ENCODE results near the gene PCDH9.

The PCDH9 gene

GRCh38 chr13:66967811-66968597, 262.1 kb downstream of the PCDH9 start:
- DNase-seq = no peak

DNA sequence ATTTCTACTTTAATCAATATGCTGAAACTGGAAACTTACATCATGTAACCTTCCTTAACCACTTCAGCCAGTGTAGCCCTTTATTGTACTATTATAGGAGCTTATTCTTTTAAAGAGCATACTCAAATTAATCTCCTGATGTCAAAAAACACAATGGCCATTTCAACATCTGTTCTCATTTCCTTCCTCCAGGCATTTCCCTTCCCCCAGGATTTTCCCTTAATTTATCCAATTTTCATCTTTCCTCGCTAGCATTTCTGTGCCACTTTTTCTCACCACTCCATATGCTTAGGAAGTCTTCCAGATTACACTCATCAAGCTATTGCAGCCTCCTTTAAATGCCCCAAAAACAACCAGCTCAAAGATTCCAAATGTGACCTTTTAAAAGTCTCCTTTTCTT, 265.0 kb downstream of the PCDH9 start:
- no peak for DNase-seq

DNA sequence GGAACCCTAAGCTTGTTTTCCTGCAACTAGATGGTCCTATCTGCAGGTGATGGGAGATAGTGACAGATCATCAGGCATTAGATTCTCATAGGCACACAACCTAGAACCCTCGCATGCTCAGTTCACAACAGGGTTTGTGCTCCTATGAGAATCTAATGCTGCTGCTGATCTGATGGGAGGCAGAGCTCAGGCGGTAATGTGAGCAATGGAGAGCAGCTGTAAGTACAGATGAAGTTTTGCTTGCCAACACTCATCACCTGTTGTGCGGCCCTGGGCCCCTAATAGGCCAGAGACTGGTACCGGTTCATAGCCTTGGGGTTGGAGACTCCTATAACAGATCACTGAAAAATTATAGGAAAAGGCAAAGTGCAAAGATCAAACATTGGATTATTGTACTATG, 267.2 kb downstream of the PCDH9 start:
- DNase-seq = no peak

DNA sequence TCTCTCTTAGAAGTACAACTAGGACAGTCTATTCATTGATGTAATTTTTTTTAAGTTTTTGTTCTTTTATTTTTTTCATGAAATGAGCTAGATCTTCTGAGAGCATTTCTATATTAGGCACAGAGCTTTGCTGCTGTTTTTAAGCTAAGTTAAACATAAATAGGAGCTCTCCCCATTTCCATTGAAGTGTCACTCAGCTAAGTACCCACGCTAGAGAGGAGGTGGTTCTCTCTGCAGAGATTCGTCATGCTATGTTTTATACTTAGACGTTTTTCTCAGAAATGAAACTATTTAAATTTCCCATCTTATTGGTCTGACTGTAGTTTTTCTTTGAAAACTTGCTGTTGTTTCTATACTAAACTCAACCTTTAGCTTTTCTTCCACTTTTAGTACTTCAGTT, 271.5 kb downstream of the PCDH9 start:
- no peak for DNase-seq

DNA sequence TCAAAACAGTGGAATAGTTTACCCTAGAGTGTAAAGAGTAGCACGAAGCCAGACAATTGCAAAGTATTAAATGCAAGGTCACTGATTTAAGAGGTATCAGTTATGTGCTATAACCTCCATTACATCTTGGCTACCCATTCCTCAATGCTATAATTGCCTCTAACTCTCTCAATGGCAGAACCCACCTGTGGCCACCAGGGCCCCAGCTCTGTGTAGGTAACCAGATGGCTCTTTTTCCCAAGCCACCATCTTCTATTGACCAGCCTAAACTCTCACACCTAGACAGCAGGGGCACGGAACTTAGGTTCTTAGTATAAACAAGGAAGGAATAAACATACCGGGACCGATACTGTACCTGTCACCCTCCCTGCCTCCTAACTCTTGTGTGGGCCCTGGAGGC, 277.6 kb downstream of the PCDH9 start:
- DNase-seq = no peak

GRCh38 chr13:66951426-66951825, 278.7 kb downstream of the PCDH9 start:
- DNase-seq = no peak

DNA sequence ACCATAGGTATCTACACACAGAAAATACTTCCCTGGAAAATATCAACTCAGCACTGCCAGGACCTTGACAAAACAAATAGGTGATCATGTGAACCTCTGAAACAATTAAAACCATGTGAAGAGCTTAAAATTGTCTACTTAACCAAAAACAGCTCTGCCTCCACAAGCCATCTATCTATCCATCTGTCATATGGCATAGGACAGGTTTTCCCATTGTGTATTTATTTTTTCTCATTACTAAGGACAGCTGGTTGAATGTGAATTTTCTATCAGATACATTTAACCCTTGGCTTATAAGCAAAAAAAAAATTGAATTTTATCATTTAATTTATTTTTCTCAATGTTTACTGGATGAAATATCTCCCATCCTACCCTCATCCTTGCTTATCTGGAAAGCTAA, 279.5 kb downstream of the PCDH9 start:
- no peak for DNase-seq

DNA sequence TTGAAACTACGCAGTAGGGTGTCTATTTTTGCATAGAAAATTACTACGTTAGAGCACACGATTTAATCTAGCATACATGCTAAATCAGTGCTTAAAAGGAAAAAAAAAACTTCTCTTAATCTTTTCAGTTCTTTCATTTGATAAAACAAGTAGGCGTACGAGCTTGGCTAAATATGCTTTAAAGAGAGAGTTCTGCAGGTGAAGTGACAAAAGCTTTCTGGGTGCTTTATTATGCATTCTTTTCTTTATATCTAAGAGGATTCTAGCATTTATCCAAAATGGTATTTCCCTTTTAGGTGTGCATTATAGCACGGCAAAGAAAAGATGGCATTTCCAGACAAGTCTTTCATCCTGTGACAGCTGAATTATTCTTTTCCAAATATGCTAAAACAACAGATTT, 281.2 kb downstream of the PCDH9 start:
- DNase-seq = no peak

GRCh38 chr13:66943530-66943929, 286.6 kb downstream of the PCDH9 start:
- no peak for DNase-seq

DNA sequence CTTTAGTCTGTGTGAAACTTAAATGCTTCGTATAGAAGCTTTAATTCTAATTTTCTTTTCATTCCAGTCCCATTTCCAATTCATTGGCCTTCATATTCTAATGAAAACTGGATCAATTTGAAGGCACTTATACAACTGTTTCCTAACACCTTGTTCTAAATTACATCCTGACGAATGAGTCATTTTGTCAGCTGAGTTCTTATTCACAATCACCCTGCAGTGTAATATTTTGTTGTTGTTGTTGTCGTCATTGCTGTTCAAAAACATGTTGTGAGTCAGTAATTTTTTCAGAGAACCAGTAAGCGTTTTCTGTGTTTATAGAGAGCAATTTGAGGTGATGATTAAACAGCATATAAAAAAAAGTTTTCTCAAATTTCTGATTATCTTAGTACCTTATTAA, 290.0 kb downstream of the PCDH9 start:
- DNase-seq = no peak

DNA sequence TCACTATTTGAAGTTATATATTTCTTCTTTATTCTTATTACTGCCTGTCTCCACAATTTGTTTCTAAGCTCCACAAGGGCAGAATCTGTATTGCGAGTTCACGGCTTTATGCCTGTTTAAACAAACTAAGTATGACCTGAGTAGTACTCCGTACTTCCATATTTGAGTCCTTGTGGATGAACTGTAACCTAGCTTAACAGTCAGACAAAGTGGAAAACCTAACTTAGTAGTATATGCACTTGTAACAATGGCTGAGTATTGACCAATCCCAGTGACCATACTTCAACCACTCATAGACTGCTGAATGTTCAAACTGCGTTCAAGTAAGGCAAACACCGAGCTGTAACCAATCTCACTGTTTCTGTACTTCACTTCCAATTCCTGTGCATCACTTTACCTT, 292.7 kb downstream of the PCDH9 start:
- DNase-seq = no peak

DNA sequence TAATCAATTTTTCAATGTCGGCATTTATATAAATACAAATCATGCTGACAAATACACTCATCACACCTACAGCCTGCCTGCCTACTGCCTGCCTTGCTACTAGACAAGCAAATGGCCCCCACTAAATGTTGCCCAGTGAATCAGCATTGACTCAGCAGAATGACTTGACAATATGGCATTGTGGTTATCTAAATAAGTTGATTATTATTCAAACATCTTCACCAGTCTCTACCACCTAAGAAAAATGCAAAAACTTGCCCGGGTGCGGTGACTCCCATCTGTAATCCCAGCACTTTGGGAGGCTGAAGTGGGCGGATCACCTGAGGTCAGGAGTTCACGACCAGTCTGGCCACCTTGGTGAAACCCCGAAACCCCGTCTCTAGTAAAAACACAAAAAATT, 296.1 kb downstream of the PCDH9 start:
- no peak for DNase-seq

GRCh38 chr13:66933527-66933926, 296.6 kb downstream of the PCDH9 start:
- no peak for DNase-seq

DNA sequence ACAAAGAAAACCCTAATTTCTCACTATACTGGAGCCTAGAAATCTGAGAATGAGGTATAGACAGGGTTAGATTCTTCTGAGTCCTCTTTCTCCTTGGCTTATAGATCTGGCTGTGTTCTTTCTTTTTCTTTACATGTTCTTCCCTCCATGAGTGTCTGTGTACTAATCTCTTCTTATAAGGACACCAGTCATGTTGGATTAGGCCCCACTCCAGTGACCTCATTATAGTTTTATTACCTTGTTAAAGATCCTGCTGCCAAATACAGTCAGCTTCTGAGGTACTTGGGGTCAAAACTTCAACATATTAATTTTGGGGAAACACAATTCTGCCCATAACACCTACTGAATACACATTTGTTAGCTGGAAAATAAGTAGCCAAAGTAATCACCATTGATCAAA, 302.6 kb downstream of the PCDH9 start:
- no peak for DNase-seq

DNA sequence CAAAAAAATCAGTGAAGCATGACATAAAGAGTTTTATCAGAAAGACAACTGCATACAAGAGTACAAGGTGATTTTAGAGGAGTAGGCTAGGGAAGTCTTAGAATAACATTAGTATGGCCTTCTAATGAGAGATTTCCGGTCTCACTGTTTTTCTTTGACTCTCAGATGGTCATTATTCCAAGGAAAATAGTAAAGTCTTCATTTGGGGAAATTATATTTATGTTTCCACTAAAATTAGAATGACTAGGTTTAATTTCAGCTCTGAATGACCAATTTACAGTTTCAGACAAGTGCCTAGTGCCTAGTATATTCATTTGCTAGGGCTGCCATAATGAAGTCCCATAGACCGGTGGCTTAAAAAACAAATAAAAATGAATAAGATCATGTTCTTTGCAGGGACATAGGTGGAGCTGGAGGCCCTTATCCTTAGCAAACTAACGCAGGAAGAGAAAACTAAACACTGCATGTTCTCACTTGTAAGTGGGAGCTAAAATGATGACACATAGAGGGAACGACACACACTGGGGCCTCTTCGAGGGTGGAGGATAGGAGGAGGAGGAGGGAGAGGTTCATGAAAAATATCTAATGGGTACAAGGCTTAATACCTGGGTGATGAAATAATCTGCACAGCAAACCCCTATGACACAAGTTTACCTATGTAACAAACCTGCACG, 303.1 kb downstream of the PCDH9 start:
- no peak for DNase-seq

DNA sequence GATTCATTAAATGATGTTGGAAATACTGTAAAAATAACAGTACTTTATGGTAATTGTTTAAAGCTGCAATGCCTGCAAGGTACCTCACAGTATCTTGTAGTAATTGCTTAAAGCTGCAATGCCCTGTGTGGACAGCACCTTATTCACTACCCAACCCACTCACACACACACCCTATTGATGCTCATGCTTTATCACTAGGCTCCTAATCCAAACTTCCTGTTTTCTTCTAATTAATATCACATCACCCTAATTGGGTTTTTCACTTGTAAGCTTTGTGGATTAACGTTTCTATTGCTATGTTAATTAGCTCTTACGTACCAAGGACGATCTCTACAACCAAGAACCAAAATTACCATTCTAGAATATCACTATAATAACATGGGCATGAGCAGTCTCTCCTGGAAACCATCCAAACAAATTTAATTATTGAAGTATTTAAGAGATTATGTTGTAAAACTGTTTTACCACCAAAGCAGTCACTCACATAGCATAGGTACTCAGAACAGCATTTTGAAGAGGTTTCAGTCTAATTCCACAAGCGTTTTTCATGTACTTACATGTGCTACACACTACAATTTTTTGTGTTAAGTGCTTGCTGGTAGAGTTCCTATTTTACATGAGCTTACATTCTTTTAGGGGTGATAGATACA, 303.8 kb downstream of the PCDH9 start:
- DNase-seq = no peak

DNA sequence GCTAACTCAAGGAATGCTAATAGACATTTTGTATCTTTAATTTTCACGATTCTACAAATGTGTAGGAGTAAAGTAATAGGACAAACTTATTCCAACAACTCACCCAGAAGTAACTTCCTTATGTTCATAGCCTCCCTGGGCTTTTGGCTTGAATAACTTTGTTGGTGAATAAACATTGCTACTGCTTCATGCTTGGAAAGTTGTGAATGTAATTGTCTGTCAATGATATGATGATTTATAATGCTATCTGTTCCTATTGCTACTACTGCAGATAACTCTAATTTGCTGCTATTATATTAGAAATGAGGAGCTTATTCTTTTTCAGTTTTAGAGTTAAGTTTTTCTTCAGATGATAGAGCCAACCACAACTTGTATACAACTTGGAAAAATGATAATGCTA, 307.7 kb downstream of the PCDH9 start:
- DNase-seq = no peak

DNA sequence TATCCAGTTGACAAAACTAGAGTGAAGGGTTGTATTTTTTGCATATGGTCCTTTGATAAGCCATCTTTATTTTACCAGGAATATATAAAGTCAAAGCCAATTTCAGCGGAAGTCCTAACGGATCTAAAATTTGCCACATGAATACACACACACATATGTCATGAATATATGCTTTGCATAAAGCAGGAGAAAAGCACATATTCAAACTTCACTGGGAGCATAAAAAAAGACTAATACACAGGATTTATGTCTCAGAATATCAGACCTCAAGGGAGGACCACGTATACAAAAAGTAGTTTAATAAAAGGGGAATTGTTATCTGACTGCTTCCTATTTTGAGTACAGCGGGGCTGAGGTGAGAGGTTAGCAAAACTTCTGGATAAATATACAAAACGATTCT, 308.7 kb downstream of the PCDH9 start:
- DNase-seq = no peak

GRCh38 chr13:66915596-66916185, 314.4 kb downstream of the PCDH9 start:
- no peak for DNase-seq

- no peak for DNase-seq
These were observed 316.0 kb downstream of the PCDH9 start for GRCh38 chr13:66914155-66914554.

DNA sequence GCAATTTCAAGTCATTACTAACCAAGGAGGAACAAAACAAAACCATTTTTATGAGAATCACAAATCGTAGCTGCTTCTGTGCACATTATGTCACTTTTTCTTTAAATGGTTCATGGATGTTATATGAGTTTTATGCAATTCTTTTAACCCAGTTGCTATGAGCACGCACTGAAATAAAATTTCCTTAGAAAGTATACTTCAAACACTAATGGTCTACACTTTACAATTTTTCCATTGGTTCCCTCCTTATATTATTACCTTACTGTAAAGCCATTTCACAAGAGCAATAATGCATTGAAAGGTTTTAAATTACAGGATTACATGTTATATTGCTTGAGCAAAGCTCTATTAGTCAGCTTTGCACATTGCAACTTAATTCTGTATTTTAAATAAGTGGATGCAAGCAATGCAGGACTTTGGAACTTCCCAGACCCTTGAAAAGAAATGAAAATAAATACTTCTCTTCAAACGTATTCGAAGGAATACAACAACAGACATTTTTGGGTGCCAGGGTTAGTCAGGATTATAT, 318.7 kb downstream of the PCDH9 start:
- no peak for DNase-seq

GRCh38 chr13:66899955-66900354, 330.2 kb downstream of the PCDH9 start:
- no peak for DNase-seq

DNA sequence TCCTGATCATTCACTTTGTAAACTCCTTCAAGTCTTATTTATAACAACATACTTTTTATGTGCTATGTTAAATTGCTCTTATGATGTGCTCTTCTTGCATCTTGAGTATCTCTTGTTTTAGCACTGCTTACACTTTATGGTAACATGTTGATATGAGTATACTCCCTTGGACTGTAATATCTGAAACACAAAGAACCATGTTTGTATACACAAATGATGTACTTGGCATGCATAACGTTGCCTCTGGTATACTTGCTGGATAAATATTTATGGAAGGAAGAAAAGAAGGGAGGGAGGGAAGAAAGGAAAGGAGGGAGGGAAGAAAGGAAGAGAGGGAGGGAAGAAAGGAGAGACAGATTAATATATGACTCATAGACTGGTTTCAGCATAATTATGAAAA, 333.2 kb downstream of the PCDH9 start:
- DNase-seq = no peak

- no peak for DNase-seq
These were observed 334.4 kb downstream of the PCDH9 start for GRCh38 chr13:66895780-66896179.

All from stimulated activated CD4-positive, alpha-beta T cell treated with anti-CD3 and anti-CD28 coated beads, Interleukin-2, amount 100 ng/mL, for 48 hours (primary cell).